Mesenchymal stem cell (in vitro differentiated cells and primary cell): Measurements from ENCODE around the gene BCL2L12.

Experiments used
- DNase-seq: peaks from one replicate; pipeline ENCODE4 v3.0.0-alpha.2; 2013
- H2AFZ ChIP-seq: one replicate; pipeline ENCODE4 v1.6.1; 2013; ENCODE audit warnings: low read depth, mild to moderate bottlenecking, control low read depth, inconsistent platforms, low read length, moderate library complexity
- H2AK5ac ChIP-seq: 2 replicates; pipeline ENCODE4 v1.6.1; 2013; ENCODE audit warnings: low read length, moderate library complexity, mild to moderate bottlenecking, inconsistent platforms; ENCODE audit not compliant: severe bottlenecking
- H2BK120ac ChIP-seq: one replicate; pipeline ENCODE4 v1.6.1; 2013; ENCODE audit warnings: low read depth, mild to moderate bottlenecking, inconsistent platforms, low read length, moderate library complexity
- H2BK12ac ChIP-seq, 2 experiments: one replicate each; pipeline ENCODE4 v1.6.1; 2013; ENCODE audit warnings: inconsistent platforms in 2 of 2, low read length in 2 of 2, mild to moderate bottlenecking in 2 of 2, moderate library complexity in 2 of 2, control low read depth in 1 of 2
- H2BK15ac ChIP-seq: one replicate; pipeline ENCODE4 v1.6.1; 2013; ENCODE audit warnings: mild to moderate bottlenecking, low read depth, inconsistent platforms; ENCODE audit not compliant: poor library complexity, severe bottlenecking
- H2BK5ac ChIP-seq: 2 replicates; pipeline ENCODE4 v1.6.1; 2013; ENCODE audit warnings: low read depth, mild to moderate bottlenecking, low read length, control low read depth, inconsistent platforms; ENCODE audit not compliant: poor library complexity, severe bottlenecking
- H3K14ac ChIP-seq, 2 experiments: one replicate each; pipeline ENCODE4 v1.6.1; 2013; ENCODE audit warnings: inconsistent platforms in 2 of 2, low read length in 2 of 2, control low read depth in 1 of 2, mild to moderate bottlenecking in 1 of 2, moderate library complexity in 1 of 2
- H3K18ac ChIP-seq, 2 experiments: one replicate each; pipeline ENCODE4 v1.6.1; 2013; ENCODE audit warnings: inconsistent platforms in 2 of 2, low read length in 2 of 2, control low read depth in 1 of 2, low read depth in 1 of 2, mild to moderate bottlenecking in 1 of 2
- H3K23ac ChIP-seq, 2 experiments: one replicate each; pipeline ENCODE4 v1.6.1; 2013; ENCODE audit warnings: inconsistent platforms in 2 of 2, low read length in 2 of 2, mild to moderate bottlenecking in 2 of 2, moderate library complexity in 2 of 2, control low read depth in 1 of 2
- H3K27ac ChIP-seq: 2 replicates; pipeline ENCODE4 v1.5.1; 2013; ENCODE audit warnings: mild to moderate bottlenecking, moderate library complexity, low read length, control low read depth, inconsistent platforms; ENCODE audit not compliant: poor library complexity, severe bottlenecking
- H3K27me3 ChIP-seq, 2 experiments: 2 replicates each; pipeline versions ENCODE4 v1.6.1 to v1.7.0; 2013; ENCODE audit warnings: low read length in 2 of 2, mild to moderate bottlenecking in 2 of 2, moderate library complexity in 2 of 2, control low read depth in 1 of 2, inconsistent platforms in 1 of 2; ENCODE audit not compliant: control insufficient read depth in 1 of 2, insufficient read depth in 1 of 2
- H3K36me3 ChIP-seq, 2 experiments: 2 replicates each; pipeline versions ENCODE4 v1.6.1 to v1.7.0; 2013; ENCODE audit warnings: low read length in 2 of 2, control low read depth in 1 of 2, inconsistent platforms in 1 of 2, low read depth in 1 of 2, mild to moderate bottlenecking in 1 of 2; ENCODE audit not compliant: insufficient read depth in 2 of 2, control insufficient read depth in 1 of 2
- H3K4ac ChIP-seq, 2 experiments: one replicate each; pipeline ENCODE4 v1.6.1; 2013; ENCODE audit warnings: inconsistent platforms in 2 of 2, low read length in 2 of 2, mild to moderate bottlenecking in 2 of 2, moderate library complexity in 2 of 2, control low read depth in 1 of 2, low read depth in 1 of 2
- H3K4me1 ChIP-seq: 2 replicates; pipeline ENCODE4 v1.6.1; 2013; ENCODE audit warnings: low read depth, low read length, control low read depth; ENCODE audit not compliant: control insufficient read depth, insufficient read depth
- H3K4me2 ChIP-seq: 2 replicates; pipeline ENCODE4 v1.6.1; 2013; ENCODE audit warnings: low read length, mild to moderate bottlenecking, inconsistent platforms; ENCODE audit not compliant: poor library complexity, severe bottlenecking
- H3K4me3 ChIP-seq, 2 experiments: 2 replicates each; pipeline versions ENCODE4 v1.5.1 to v1.7.0; 2013; ENCODE audit warnings: low read length in 2 of 2, mild to moderate bottlenecking in 2 of 2, control low read depth in 1 of 2, low read depth in 1 of 2; ENCODE audit not compliant: insufficient read depth in 1 of 2
- H3K79me1 ChIP-seq: replicated peaks from 2 replicates; pipeline ENCODE4 v1.6.1; 2013; ENCODE audit warnings: mild to moderate bottlenecking, control low read depth, low read length, inconsistent platforms; ENCODE audit not compliant: poor library complexity, severe bottlenecking
- H3K9ac ChIP-seq: 2 replicates; pipeline ENCODE4 v1.7.0; 2013; ENCODE audit warnings: mild to moderate bottlenecking, low read length, moderate library complexity
- H3K9me3 ChIP-seq: 2 replicates; pipeline ENCODE4 v1.7.0; 2013; ENCODE audit warnings: mild to moderate bottlenecking, low read length; ENCODE audit not compliant: control insufficient read depth
- H4K8ac ChIP-seq: one replicate; pipeline ENCODE4 v1.6.1; 2013; ENCODE audit warnings: inconsistent platforms, mild to moderate bottlenecking, low read length, moderate library complexity
- H4K91ac ChIP-seq: one replicate; pipeline ENCODE4 v1.6.1; 2013; ENCODE audit warnings: mild to moderate bottlenecking, low read length, inconsistent platforms
- WGBS: methylation state at CpG from one replicate; pipeline ENCODE4 v1.1.7; 2013; ENCODE audit warnings: mixed read lengths; 5-methylcytosine and 5-hydroxymethylcytosine counted together

The BCL2L12 gene

DNA sequence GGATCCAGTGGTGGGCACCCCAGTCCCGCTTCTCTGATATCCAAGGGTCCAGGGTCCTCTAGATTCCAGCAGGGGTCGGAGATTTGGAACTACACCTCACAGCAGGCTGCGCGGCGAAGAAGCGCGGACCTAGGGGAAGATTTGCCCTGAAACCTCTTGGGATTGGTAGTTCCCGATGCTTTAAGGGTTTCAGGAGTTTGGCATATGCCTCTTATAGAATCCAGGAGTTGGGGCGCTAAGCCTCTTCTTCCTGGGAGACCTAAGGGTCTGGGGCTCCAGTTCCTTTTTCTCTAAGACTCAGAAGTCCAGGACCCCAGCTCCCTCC, 349 bp downstream of the BCL2L12 start:
- H3K27ac ChIP-seq, result no peak overlapping the region
- peak overlapping the region; percentile 93 for H3K4me2 ChIP-seq
- peak overlapping the region; percentile 5 for H2BK5ac ChIP-seq
- no peak overlapping the region for H2AFZ ChIP-seq
- H4K91ac ChIP-seq, result no peak overlapping the region
- no peak for DNase-seq
- no peak overlapping the region for H3K4ac ChIP-seq
- H3K14ac ChIP-seq, result no peak overlapping the region
- H3K9ac ChIP-seq, result peak overlapping the region; percentile 93
- no peak overlapping the region for H3K23ac ChIP-seq
- no peaks in the 10 kb centered on the region for H3K9me3 ChIP-seq
- peak overlapping the region; percentile 70 to 97 for H3K4me3 ChIP-seq
- no peak overlapping the region for H2BK12ac ChIP-seq
- H4K8ac ChIP-seq, result no peak overlapping the region
- WGBS, result 0% methylated on average over 9 of the region's 9 CpGs
- no peak overlapping the region for H2BK15ac ChIP-seq
- H3K36me3 ChIP-seq, result peaks cover 37 to 45% of the 10 kb centered on the region in 2 experiments
- H2AK5ac ChIP-seq, result no peak overlapping the region
- H2BK120ac ChIP-seq, result no peak overlapping the region
- H3K27me3 ChIP-seq, result no peaks in the 10 kb centered on the region
- peaks cover 47% of the 10 kb centered on the region for H3K79me1 ChIP-seq
- peaks cover 14% of the 10 kb centered on the region for H3K4me1 ChIP-seq
- no peak overlapping the region for H3K18ac ChIP-seq

DNA sequence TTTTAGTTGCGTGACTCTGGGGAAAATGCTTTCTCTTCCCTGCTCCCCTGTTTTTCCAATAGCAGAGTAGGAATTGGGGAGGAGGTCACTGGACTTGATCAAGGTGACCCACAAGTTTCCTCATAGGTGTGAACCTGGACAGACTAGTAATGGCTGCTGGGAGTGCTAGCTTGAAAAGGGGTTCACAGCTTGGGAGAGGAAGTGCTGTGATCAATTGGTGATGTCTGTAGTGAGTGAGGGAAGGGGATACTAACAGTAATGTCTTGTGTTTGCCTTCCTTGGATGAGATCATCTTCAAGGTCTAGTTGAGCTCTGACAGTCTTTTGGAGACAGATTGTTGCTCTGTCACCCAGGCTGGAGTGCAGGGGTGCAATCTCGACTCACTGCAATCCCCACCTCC, 1.7 kb downstream of the BCL2L12 start:
- no peak overlapping the region for H2AFZ ChIP-seq
- H3K4ac ChIP-seq, result no peak overlapping the region
- H3K4me2 ChIP-seq, result no peak overlapping the region
- peak overlapping the region; percentile 93 for H3K9ac ChIP-seq
- H2BK12ac ChIP-seq, result no peak overlapping the region
- no peak overlapping the region for H2BK120ac ChIP-seq
- no peak for DNase-seq
- no peak overlapping the region for H3K23ac ChIP-seq
- no peak overlapping the region for H3K4me3 ChIP-seq
- H3K27ac ChIP-seq, result no peak overlapping the region
- H3K27me3 ChIP-seq, result no peaks in the 10 kb centered on the region
- H2BK5ac ChIP-seq, result no peak overlapping the region
- no peak overlapping the region for H3K14ac ChIP-seq
- no peak overlapping the region for H4K91ac ChIP-seq
- no peak overlapping the region for H3K18ac ChIP-seq
- no peak overlapping the region for H2BK15ac ChIP-seq
- H4K8ac ChIP-seq, result no peak overlapping the region
- 97% methylated on average over 1 of the region's 2 CpGs for WGBS
- no peaks in the 10 kb centered on the region for H3K9me3 ChIP-seq
- H3K79me1 ChIP-seq, result peaks cover 40% of the 10 kb centered on the region
- peaks cover 19% of the 10 kb centered on the region for H3K4me1 ChIP-seq
- peak overlapping the region; percentile 33 for H2AK5ac ChIP-seq
- H3K36me3 ChIP-seq, result peaks cover 25 to 32% of the 10 kb centered on the region in 2 experiments

DNA sequence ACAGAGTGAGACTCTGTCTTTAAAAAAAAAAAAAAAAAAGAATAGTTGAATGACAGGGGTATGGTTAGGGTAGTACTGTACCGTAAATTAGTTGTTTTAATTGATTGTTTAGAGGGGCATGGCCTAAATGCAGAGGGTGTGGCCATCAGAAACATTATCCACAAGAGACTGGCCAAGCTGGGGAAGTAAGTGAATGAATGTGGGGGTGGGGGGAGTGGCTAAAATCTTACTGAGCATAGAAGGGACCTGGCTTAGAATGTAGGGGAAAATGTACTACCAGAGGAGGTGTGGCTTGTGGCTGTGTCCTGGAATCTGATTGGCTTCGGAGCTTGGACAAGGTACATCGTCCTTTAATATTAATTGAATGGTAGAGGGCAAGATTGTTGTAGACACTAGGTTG, 3.8 kb downstream of the BCL2L12 start:
- Histone ChIP-seq H3K36me3 (peaks cover 17 to 27% of the 10 kb centered on the region in 2 experiments), H3K9me3 (no peaks in the 10 kb centered on the region), H3K4ac (no peak overlapping the region), H4K8ac (no peak overlapping the region), H2BK12ac (no peak overlapping the region), H4K91ac (no peak overlapping the region), H3K4me1 (peaks cover 13% of the 10 kb centered on the region), H3K27me3 (no peaks in the 10 kb centered on the region), H2BK120ac (no peak overlapping the region), H2BK15ac (no peak overlapping the region), H2AK5ac (no peak overlapping the region), H3K4me3 (no peak overlapping the region), H3K23ac (no peak overlapping the region), H3K27ac (no peak overlapping the region), H2AFZ (no peak overlapping the region), H3K14ac (no peak overlapping the region), H2BK5ac (no peak overlapping the region), H3K9ac (no peak overlapping the region), H3K4me2 (no peak overlapping the region), H3K18ac (no peak overlapping the region), H3K79me1 (peaks cover 28% of the 10 kb centered on the region)
- no peak for DNase-seq
- 95% methylated on average over 3 of the region's 3 CpGs for WGBS

DNA sequence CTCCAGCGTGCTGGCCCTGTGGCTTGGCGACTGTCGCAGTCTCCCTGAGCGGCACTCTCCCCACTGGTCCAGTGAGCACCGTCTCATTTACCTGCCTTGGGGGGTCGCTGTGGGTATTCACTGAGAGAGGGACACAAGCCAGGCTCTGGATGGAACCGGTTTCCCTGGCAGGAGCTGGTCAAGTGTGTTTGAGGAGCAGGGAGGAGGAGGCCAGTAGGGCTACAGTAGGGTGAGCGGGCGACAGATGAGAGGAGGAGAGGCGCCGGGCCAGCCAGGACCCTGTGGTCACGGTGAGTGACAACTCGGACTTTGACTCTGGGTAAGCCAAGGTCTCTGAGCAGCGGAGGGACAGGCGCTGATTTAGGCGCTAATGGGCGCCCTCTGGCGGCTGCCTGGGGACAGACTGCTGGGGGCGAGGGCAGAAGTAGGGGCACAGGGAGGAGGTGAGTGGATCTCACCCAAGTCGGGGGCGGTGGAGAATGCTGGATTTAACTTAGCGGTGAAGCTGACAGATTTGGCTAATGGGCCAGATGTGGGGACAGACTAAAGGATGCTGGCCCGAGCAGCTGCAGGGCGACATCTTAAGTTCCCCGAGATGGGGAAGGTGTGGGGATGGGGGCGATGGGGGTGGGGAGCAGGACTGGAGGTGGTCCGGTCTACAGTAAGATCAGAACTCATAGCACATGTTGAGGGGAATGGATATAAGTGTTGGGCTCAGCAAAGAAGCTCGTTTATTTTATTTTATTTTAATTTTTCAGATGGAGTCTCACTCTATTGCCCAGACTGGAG, 6.6 kb downstream of the BCL2L12 start:
- H3K9me3 ChIP-seq, result no peaks in the 10 kb centered on the region
- no peak overlapping the region for H3K14ac ChIP-seq
- no peak overlapping the region for H3K27ac ChIP-seq
- H2BK120ac ChIP-seq, result no peak overlapping the region
- H3K4me3 ChIP-seq, result no peak overlapping the region
- peak overlapping the region; percentile 67 for H3K4me2 ChIP-seq
- no peak overlapping the region for H3K23ac ChIP-seq
- no peak overlapping the region for H2BK12ac ChIP-seq
- H2BK15ac ChIP-seq, result peak overlapping the region; percentile 63
- peaks cover 17 to 27% of the 10 kb centered on the region in 2 experiments for H3K36me3 ChIP-seq
- H2AFZ ChIP-seq, result no peak overlapping the region
- H4K91ac ChIP-seq, result peak overlapping the region; percentile 61
- H3K27me3 ChIP-seq, result no peaks in the 10 kb centered on the region
- peak; percentile 79 for DNase-seq
- peak overlapping the region in 1 of 2 experiments; percentile 81 for H3K18ac ChIP-seq
- H3K4ac ChIP-seq, result peak overlapping the region in 1 of 2 experiments; percentile 83
- no peak overlapping the region for H2BK5ac ChIP-seq
- peak overlapping the region; percentile 95 for H4K8ac ChIP-seq
- peak overlapping the region; percentile 73 for H3K9ac ChIP-seq
- peaks cover 9% of the 10 kb centered on the region for H3K4me1 ChIP-seq
- H3K79me1 ChIP-seq, result peaks cover 19% of the 10 kb centered on the region
- no peak overlapping the region for H2AK5ac ChIP-seq
- 29% methylated on average over 27 of the region's 28 CpGs for WGBS
